ENCODE measurements around the gene MAPK9.

- TF ChIP-seq CTCF (conservative IDR thresholded peaks at IDR 0.05) (no peak), EZH2 (IDR thresholded peaks at IDR 0.05; ENCODE audit: low read depth) (no peak)
Observed at GRCh38 chr5:180323941-180324600, 32.2 kb upstream of the MAPK9 start.
